KMS-11 (cell line): ENCODE results near the gene CNDP1.

Experiments
- H2AFZ ChIP-seq: fragments of 200-600 bp; sonication (generic); 2 replicates; pipeline ENCODE4 v1.6.1; 2016; ENCODE audit warnings: antibody characterized with exemption, mixed run types, low read depth
- H3K27ac ChIP-seq: fragments of 200-600 bp; sonication (generic); 2 replicates; pipeline ENCODE4 v1.6.1; 2016; ENCODE audit warnings: mild to moderate bottlenecking, mixed run types
- H3K27me3 ChIP-seq: fragments of 200-600 bp; sonication (generic); 2 replicates; pipeline ENCODE4 v1.6.1; 2017; ENCODE audit warnings: mild to moderate bottlenecking, low read depth, mixed run types, moderate library complexity; ENCODE audit not compliant: insufficient read depth
- H3K36me3 ChIP-seq: fragments of 200-600 bp; sonication (generic); 2 replicates; pipeline ENCODE4 v1.6.1; 2017; ENCODE audit warnings: mild to moderate bottlenecking, mixed run types; ENCODE audit not compliant: insufficient read depth
- H3K4me1 ChIP-seq: fragments of 200-600 bp; sonication (generic); 2 replicates; pipeline ENCODE4 v1.6.1; 2016; ENCODE audit warnings: mild to moderate bottlenecking, low read depth, mixed run types; ENCODE audit not compliant: poor library complexity, severe bottlenecking
- H3K4me2 ChIP-seq: fragments of 200-600 bp; sonication (generic); 2 replicates; pipeline ENCODE4 v1.7.0; 2016; ENCODE audit warnings: mild to moderate bottlenecking, mixed run types
- H3K4me3 ChIP-seq: fragments of 200-600 bp; sonication (generic); IDR thresholded peaks from 2 replicates; pipeline ENCODE4 v1.6.1; 2017; ENCODE audit warnings: low read depth, low read length, mixed read lengths; ENCODE audit not compliant: insufficient read depth
- H3K79me2 ChIP-seq: fragments of 200-600 bp; sonication (generic); 2 replicates; pipeline ENCODE4 v1.6.1; 2016; ENCODE audit warnings: low read depth, mixed run types; ENCODE audit not compliant: insufficient read depth
- H3K9ac ChIP-seq: fragments of 200-600 bp; sonication (generic); 2 replicates; pipeline ENCODE4 v1.6.1; 2016; ENCODE audit warnings: mild to moderate bottlenecking, mixed run types
- H4K20me1 ChIP-seq: fragments of 200-600 bp; sonication (generic); 2 replicates; pipeline ENCODE4 v1.6.1; 2016; ENCODE audit warnings: mild to moderate bottlenecking, mixed run types; ENCODE audit not compliant: insufficient read depth
- CTCF ChIP-seq: fragments of 200-600 bp; sonication (generic); conservative IDR thresholded peaks from 2 replicates; pipeline ENCODE4 v1.6.1; 2017; ENCODE audit warnings: low read depth, mild to moderate bottlenecking, antibody characterized with exemption, low read length, moderate library complexity, mixed read lengths

The CNDP1 gene

GRCh38 chr18:74590671-74591070, 56.4 kb downstream of the CNDP1 start:
- no peaks in the 10 kb centered on the region for H3K27me3 ChIP-seq

GRCh38 chr18:74595431-74595830, 61.1 kb downstream of the CNDP1 start:
- H3K27me3 ChIP-seq, result no peaks in the 10 kb centered on the region
- H3K4me3 ChIP-seq, result no peak overlapping the region
- H3K4me1 ChIP-seq, result peaks cover 73% of the 10 kb centered on the region
- no peak overlapping the region for H3K9ac ChIP-seq
- no peak overlapping the region for H3K27ac ChIP-seq
- no peak overlapping the region for H2AFZ ChIP-seq
- no peaks in the 10 kb centered on the region for H4K20me1 ChIP-seq
- peaks cover 47% of the 10 kb centered on the region for H3K79me2 ChIP-seq
- H3K36me3 ChIP-seq, result no peaks in the 10 kb centered on the region
- peak overlapping the region; percentile 91 for H3K4me2 ChIP-seq
- TF ChIP-seq CTCF, result no peak

More at GRCh38 chr18:74590671-74591070, 56.4 kb downstream of the CNDP1 start:
- Histone ChIP-seq H3K27ac (no peak overlapping the region), H3K79me2 (peaks cover 12% of the 10 kb centered on the region), H3K4me1 (peaks cover 69% of the 10 kb centered on the region), H4K20me1 (no peaks in the 10 kb centered on the region), H3K9ac (no peak overlapping the region), H3K36me3 (no peaks in the 10 kb centered on the region), H3K4me3 (no peak overlapping the region), H2AFZ (no peak overlapping the region), H3K4me2 (peak overlapping the region; percentile 42; the same call in 1 of the 2 replicates)
- TF ChIP-seq CTCF, result no peak

- Histone ChIP-seq H3K4me2 (peak overlapping the region; percentile 91), H2AFZ (peak overlapping the region; percentile 70), H3K9ac (peak overlapping the region; percentile 81), H3K79me2 (peaks cover 64% of the 10 kb centered on the region), H3K4me1 (peaks cover 66% of the 10 kb centered on the region), H4K20me1 (no peaks in the 10 kb centered on the region), H3K27ac (peak overlapping the region; percentile 88), H3K4me3 (no peak overlapping the region), H3K36me3 (no peaks in the 10 kb centered on the region), H3K27me3 (no peaks in the 10 kb centered on the region)
- TF ChIP-seq CTCF, result no peak
Observed at GRCh38 chr18:74597034-74597661, 62.8 kb downstream of the CNDP1 start.

- Histone ChIP-seq H3K36me3 (no peaks in the 10 kb centered on the region), H3K27ac (peak within 1 kb of the TSS; percentile 88), H3K27me3 (no peaks in the 10 kb centered on the region), H4K20me1 (no peaks in the 10 kb centered on the region), H3K4me3 (no peak within 1 kb of the TSS), H3K79me2 (peaks cover 71% of the 10 kb centered on the region), H3K4me2 (peak within 1 kb of the TSS; percentile 97), H3K4me1 (peaks cover 68% of the 10 kb centered on the region), H2AFZ (peak within 1 kb of the TSS; percentile 70), H3K9ac (peak within 1 kb of the TSS; percentile 81)
- no peak for TF ChIP-seq CTCF
Observed at GRCh38 chr18:74597662-74598349, 63.5 kb downstream of the CNDP1 start, which contains the start of gene ZNF407. Gene ZNF407 (plus strand): TSS chr18:74597870. CDS start chr18:74631020, 33,150 bp downstream.
